GM18499 (cell line): ENCODE measurements around the gene RPS15.

ENCODE experiments used
- ATAC-seq: cut with Tn5 transposase; IDR thresholded peaks from one replicate; pipeline ENCODE4 v1.9.1; 2021; ENCODE audit warnings: moderate number of reproducible peaks; ENCODE audit not compliant: insufficient read depth, unreplicated experiment

Gene RPS15

GRCh38 chr19:1449467-1450442 lies 11.6 kb downstream of the RPS15 start, which contains the start of gene APC2:
APC2 (plus strand) TSS chr19:1450121; CDS start chr19:1453002, 2,881 bp downstream.
- ATAC-seq: no peak

- no peak for ATAC-seq
Measured at GRCh38 chr19:1450735-1451731, 12.8 kb downstream of the RPS15 start.

DNA sequence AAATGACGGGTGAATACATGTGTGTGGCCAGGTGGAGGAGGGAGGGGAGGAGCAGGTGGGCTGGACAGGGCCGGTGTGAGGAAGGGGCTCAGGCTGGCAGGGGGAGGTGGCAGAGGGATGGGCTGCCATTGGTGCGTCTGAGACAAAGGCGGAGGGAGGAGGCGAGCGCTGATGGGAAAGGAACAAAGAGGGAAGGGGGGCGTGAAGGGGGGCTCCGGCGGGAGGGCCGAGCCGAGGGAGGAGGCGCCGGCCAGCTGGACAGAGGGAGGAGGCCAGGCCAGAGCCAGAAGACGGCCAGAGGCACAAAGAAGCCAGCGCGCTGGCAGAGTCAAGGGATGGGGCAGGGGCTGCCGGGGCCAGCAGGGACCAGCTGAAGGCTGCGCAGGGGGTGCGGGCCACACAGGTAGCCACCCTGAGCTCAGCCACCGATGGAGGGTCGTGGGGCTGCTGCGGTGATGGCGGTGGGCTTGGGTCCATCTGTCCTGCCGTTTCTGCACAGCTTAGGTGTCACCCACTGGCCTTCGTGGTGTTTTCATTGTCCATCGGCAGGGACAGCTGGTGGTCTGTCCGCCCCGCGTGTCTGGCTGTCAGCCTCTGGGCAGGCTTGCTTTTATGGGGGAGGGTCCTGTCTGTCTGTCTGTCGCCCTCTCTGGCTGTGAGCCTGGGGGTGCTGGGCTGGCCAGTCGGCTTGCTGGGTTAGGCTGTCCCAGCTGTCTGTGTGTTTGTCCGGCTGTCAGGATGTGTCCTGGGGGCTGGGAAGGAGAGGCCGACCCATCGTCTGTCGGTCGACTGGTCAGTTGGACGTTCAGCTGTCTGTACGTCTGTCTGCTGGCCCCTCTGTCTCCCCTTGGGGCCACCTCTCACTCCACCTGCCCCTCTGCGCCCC lies 14.0 kb downstream of the RPS15 start:
- ATAC-seq: no peak

- no peak for ATAC-seq
Measured at GRCh38 chr19:1452802-1453524, 14.8 kb downstream of the RPS15 start.

DNA sequence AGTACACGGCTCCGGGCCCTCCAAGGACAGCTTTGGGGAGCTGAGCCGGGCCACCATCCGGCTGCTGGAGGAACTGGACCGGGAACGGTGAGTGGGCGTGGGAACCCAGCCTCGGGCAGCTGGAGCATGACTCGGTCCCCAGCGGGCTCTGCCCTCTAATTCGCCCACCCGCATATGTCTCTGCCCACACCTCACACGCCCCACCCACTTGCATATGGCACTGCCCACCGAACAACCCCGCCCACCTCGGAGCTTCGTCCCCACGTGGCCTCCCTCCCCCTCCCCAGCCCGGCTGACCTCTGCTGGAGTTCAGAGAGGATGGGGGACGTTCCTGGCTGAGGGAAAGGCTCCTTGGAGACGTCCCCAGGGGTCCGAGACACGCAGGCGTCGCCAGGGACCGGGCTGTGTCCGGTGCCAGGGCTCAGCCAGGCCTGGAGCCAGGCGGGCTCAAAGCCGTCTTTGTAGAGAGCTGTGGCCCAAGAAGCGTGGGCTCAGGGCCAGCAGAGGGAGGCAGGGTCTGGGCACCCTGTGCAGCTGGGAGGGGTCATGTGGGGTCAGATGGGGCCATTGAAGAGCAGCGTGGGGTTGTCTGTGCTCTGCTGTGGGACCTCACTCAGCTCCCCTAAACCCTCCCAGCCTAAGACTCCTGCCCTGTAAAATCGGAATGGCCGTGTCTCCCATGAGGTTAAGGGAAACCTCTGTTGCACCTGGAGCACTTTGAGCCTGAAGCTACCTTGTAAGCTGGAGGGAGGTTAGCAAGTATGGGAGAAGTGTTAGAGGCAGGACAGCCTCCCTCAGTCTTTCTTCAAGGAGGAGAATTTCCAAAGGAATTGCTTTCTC lies 15.5 kb downstream of the RPS15 start:
- ATAC-seq: no peak

GRCh38 chr19:1455002-1455335 lies 16.8 kb downstream of the RPS15 start:
- no peak for ATAC-seq

DNA sequence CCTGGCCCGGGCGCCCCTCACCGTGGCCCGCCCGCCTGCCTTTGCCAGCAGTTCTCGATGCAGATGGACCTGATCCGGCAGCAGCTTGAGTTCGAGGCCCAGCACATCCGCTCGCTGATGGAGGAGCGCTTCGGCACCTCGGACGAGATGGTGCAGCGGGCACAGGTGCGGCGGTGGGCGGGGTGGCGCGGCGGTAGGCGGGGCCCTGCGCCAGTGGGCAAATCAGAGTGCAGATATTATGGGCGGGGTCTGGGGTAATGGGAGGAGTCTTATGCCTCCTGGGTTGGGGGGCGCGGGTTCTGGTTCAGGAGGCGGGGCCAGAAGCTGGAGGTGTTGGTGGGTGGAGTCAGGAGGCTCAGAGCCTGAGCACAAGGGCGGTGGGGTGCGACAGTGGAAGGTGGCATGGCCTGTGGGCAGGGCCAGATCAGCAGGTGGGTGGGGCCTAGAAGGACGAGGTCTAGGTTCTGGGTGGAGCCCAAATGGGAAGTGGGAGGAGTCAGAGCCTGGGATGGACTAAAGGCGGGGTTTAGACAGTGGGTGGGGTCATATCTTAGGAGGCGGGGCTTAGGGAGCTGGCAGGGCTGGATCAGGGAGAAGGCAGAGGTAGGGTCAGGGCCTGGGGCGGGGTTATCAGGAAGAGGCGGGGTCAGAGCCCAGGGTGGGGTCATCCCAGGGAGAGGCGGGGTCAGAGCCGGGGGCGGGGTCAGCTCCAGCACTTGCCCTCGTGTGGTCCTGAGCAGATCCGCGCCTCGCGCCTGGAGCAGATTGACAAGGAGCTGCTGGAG lies 17.3 kb downstream of the RPS15 start:
- ATAC-seq: no peak

DNA sequence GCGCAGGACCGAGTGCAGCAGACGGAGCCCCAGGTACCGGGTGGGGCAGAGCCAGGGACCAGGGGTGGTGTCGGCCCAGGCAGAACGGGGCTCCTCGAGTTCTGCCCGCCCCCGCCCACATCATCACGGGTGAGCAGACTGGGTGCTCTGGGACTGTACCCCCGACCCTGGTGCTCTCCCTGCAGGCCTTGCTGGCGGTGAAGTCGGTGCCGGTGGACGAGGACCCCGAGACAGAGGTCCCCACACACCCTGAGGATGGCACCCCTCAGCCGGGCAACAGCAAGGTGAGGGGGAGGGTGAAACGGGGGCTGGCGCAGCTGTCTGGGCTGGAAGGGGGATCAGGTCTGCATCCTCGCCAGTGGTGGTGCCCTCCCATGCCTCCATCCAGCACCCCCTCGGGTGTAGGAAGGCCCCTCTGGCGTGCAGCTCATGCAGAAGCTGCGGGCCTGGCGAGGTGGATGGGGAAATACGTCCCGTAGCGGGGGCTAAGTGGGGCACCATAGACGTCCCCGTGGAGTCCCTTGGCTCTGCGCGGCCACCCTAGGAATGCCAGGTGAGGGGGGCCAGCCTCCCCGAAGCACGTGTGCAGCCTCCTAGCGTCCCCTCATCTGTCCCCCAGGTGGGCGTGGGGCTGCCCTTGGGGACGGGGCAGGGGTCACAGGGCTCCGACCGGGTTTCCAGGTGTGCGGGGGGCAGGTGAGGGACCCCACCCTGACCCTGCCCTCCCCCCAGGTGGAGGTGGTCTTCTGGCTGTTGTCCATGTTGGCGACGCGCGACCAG lies 18.1 kb downstream of the RPS15 start:
- no peak for ATAC-seq

- ATAC-seq: no peak
Measured at GRCh38 chr19:1457031-1457739, 19.0 kb downstream of the RPS15 start.

GRCh38 chr19:1457892-1458291 lies 19.7 kb downstream of the RPS15 start:
- no peak for ATAC-seq

GRCh38 chr19:1459479-1459878 lies 21.3 kb downstream of the RPS15 start:
- ATAC-seq: no peak

GRCh38 chr19:1460033-1460995 lies 22.1 kb downstream of the RPS15 start:
- ATAC-seq: no peak

GRCh38 chr19:1461862-1462261 lies 23.7 kb downstream of the RPS15 start:
- no peak for ATAC-seq

- no peak for ATAC-seq
Measured at GRCh38 chr19:1465191-1466016, 27.2 kb downstream of the RPS15 start.
